GM23338 (cell line): ENCODE measurements around the gene MESP2. TPM values are rescaled to one million over a fixed set of nuclear protein-coding genes. Genes with fewer than 3 reads are reported as not detected.

Source experiments
- ATAC-seq: fragments of 200-7000 bp; cut with Tn5 transposase; 3 replicates; pipeline ENCODE4 v1.9.1; 2020
- DNase-seq: peaks from one replicate; pipeline ENCODE4 v3.0.0-alpha.2; 2015; ENCODE audit warnings: low spot score
- H2AFZ ChIP-seq: fragments of 200-600 bp; sonication (generic); 2 replicates; pipeline ENCODE4 v1.8.0; 2016; ENCODE audit warnings: antibody characterized with exemption, mild to moderate bottlenecking, moderate library complexity
- H3F3A ChIP-seq: fragments of 200-600 bp; sonication (generic); replicated peaks from 2 replicates; pipeline ENCODE4 v1.8.0; 2017; ENCODE audit warnings: antibody characterized with exemption, mixed run types, low read depth
- H3K27ac ChIP-seq: fragments of 200-600 bp; sonication (generic); 2 replicates; pipeline ENCODE4 v1.6.1; 2016; ENCODE audit warnings: low read depth
- H3K27me3 ChIP-seq: fragments of 200-600 bp; sonication (generic); 2 replicates; pipeline ENCODE4 v1.8.0; 2016; ENCODE audit warnings: mild to moderate bottlenecking, mixed run types, moderate library complexity; ENCODE audit not compliant: insufficient read depth
- H3K36me3 ChIP-seq: fragments of 200-600 bp; sonication (generic); 2 replicates; pipeline ENCODE4 v1.8.0; 2016; ENCODE audit warnings: mild to moderate bottlenecking; ENCODE audit not compliant: insufficient read depth
- H3K4me1 ChIP-seq: fragments of 200-600 bp; sonication (generic); 2 replicates; pipeline ENCODE4 v1.8.0; 2016; ENCODE audit warnings: mild to moderate bottlenecking, moderate library complexity; ENCODE audit not compliant: insufficient read depth
- H3K4me2 ChIP-seq: fragments of 200-600 bp; sonication (generic); 2 replicates; pipeline ENCODE4 v1.7.1; 2017; ENCODE audit warnings: mixed run types
- H3K4me3 ChIP-seq: fragments of 200-600 bp; sonication (generic); 2 replicates; pipeline ENCODE4 v1.6.1; 2016; ENCODE audit warnings: mixed run types
- H3K79me2 ChIP-seq: fragments of 200-600 bp; sonication (generic); replicated peaks from 2 replicates; pipeline ENCODE4 v1.8.0; 2017; ENCODE audit warnings: mild to moderate bottlenecking; ENCODE audit not compliant: insufficient read depth
- H3K9me2 ChIP-seq: fragments of 200-600 bp; sonication (generic); 2 replicates; pipeline ENCODE4 v1.8.0; 2017; ENCODE audit not compliant: insufficient read depth
- H4K20me1 ChIP-seq: fragments of 200-600 bp; sonication (generic); replicated peaks from 2 replicates; pipeline ENCODE4 v1.8.0; 2017; ENCODE audit warnings: mild to moderate bottlenecking; ENCODE audit not compliant: insufficient read depth
- H3K27ac Mint-ChIP-seq: 2 replicates; pipeline ENCODE4 v1.8.0; 2020; ENCODE audit warnings: inconsistent platforms, mild to moderate bottlenecking, moderate library complexity, mixed read lengths
- H3K27me3 Mint-ChIP-seq: 3 replicates; pipeline ENCODE4 v1.8.0; 2022; ENCODE audit warnings: low read depth, mild to moderate bottlenecking, moderate library complexity, mixed read lengths, inconsistent platforms; ENCODE audit not compliant: insufficient read depth, poor library complexity
- H3K36me3 Mint-ChIP-seq: 3 replicates; pipeline ENCODE4 v1.8.0; 2021; ENCODE audit warnings: low read depth, mild to moderate bottlenecking, inconsistent platforms, moderate library complexity, mixed read lengths
- H3K4me1 Mint-ChIP-seq: 3 replicates; pipeline ENCODE4 v1.8.0; 2020; ENCODE audit warnings: mild to moderate bottlenecking, inconsistent platforms, mixed read lengths
- H3K4me3 Mint-ChIP-seq: 3 replicates; pipeline ENCODE4 v1.8.0; 2021; ENCODE audit warnings: moderate library complexity, mild to moderate bottlenecking, inconsistent platforms, mixed read lengths
- H3K9me3 Mint-ChIP-seq: 3 replicates; pipeline ENCODE4 v1.8.0; 2020; ENCODE audit warnings: moderate library complexity, mild to moderate bottlenecking, inconsistent platforms, mixed read lengths
- CREB1 ChIP-seq: fragments of 250-450 bp; sonication (Bioruptor Pico); IDR thresholded peaks from 2 replicates; pipeline ENCODE4 v1.5.0; 2020; ENCODE audit warnings: low read depth, mild to moderate bottlenecking, moderate library complexity
- ETS1 ChIP-seq: IDR thresholded peaks from 2 replicates; pipeline ENCODE4 v1.6.1; 2016; ENCODE audit warnings: antibody characterized with exemption
- NANOG ChIP-seq: IDR thresholded peaks from 2 replicates; pipeline ENCODE4 v1.6.1; 2016; ENCODE audit warnings: antibody characterized with exemption, borderline replicate concordance
- POLR2AphosphoS5 ChIP-seq: IDR thresholded peaks from 2 replicates; pipeline ENCODE4 v1.6.1; 2016; ENCODE audit warnings: antibody characterized with exemption, low read depth
- STAT1 ChIP-seq: IDR thresholded peaks from one replicate; pipeline ENCODE4 v1.6.1; 2016; ENCODE audit warnings: antibody characterized with exemption; ENCODE audit not compliant: unreplicated experiment
- polyA plus RNA-seq: library from polyadenylated mRNA; unstranded; fragments of >200 nt; fragmentation: Nextera tagmentation; extraction: Ambion mirVana; gene quantifications from 2 replicates; pipeline ENCODE4 v1.2.1, GENCODE V29; 2016
- total RNA-seq: library from RNA; depleted of rRNA; stranded (reverse); fragments of >200 nt; shearing (Covaris generic); gene quantifications from 2 replicates; pipeline ENCODE4 v1.2.3, GENCODE V29; 2014
- TF ChIP-seq, protein P1 (sequence below): IDR thresholded peaks from one replicate; pipeline ENCODE4 v1.6.1; 2018; ENCODE audit warnings: antibody characterized with exemption; ENCODE audit not compliant: unreplicated experiment
- TF ChIP-seq, protein P2 (sequence below), 2 experiments: fragments of 200-600 bp in 1 of 2; sonication (generic) in 1 of 2; conservative IDR thresholded peaks; 2 replicates each; pipeline versions ENCODE4 v1.5.1 to v1.6.1; 2016 to 2017; ENCODE audit warnings: antibody characterized with exemption in 2 of 2, low read depth in 2 of 2, mild to moderate bottlenecking in 2 of 2, moderate library complexity in 1 of 2

The MESP2 gene
- total and polyA plus RNA-seq, 2 experiments from 2014 or later, result 0.24 to 1.3 TPM

DNA sequence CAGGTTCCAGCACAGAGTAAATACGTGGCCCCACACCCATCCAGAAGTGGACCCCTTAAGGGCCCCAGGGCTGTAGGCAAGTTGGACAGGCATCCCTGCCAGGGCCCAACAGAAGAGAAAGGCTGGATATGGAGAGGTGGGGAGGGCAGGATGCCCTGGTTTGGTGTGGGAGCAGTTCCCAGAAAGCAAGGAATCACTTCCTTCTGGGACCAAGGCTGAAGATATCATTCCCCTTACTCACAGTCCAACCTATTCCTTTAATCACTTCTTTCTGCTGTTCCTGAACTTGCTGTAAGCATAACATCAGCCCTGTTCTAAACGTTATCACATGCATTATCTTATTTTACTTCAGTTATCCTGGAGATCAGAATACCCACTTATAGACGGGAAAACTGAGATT lies 6.1 kb upstream of the MESP2 start (continued):
- TF ChIP-seq, protein P1, sequence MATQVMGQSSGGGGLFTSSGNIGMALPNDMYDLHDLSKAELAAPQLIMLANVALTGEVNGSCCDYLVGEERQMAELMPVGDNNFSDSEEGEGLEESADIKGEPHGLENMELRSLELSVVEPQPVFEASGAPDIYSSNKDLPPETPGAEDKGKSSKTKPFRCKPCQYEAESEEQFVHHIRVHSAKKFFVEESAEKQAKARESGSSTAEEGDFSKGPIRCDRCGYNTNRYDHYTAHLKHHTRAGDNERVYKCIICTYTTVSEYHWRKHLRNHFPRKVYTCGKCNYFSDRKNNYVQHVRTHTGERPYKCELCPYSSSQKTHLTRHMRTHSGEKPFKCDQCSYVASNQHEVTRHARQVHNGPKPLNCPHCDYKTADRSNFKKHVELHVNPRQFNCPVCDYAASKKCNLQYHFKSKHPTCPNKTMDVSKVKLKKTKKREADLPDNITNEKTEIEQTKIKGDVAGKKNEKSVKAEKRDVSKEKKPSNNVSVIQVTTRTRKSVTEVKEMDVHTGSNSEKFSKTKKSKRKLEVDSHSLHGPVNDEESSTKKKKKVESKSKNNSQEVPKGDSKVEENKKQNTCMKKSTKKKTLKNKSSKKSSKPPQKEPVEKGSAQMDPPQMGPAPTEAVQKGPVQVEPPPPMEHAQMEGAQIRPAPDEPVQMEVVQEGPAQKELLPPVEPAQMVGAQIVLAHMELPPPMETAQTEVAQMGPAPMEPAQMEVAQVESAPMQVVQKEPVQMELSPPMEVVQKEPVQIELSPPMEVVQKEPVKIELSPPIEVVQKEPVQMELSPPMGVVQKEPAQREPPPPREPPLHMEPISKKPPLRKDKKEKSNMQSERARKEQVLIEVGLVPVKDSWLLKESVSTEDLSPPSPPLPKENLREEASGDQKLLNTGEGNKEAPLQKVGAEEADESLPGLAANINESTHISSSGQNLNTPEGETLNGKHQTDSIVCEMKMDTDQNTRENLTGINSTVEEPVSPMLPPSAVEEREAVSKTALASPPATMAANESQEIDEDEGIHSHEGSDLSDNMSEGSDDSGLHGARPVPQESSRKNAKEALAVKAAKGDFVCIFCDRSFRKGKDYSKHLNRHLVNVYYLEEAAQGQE, result no peak
- TF ChIP-seq STAT1, result no peak
- TF ChIP-seq POLR2AphosphoS5, result no peak

- no peak overlapping the region for H3K4me3 ChIP-seq
- Mint-ChIP-seq H3K36me3 (no peaks in the 10 kb centered on the region), H3K4me3 (no peak overlapping the region), H3K9me3 (no peaks in the 10 kb centered on the region), H3K4me1 (no peaks in the 10 kb centered on the region; the same call in 2 of the 3 replicates), H3K27me3 (peaks cover 21% of the 10 kb centered on the region), H3K27ac (no peak overlapping the region)
- H3K79me2 ChIP-seq, result no peaks in the 10 kb centered on the region
- peaks cover 3% of the 10 kb centered on the region; the same call in 1 of the 2 replicates for H3K4me1 ChIP-seq
- DNase-seq, result peak; percentile 52
- H3F3A ChIP-seq, result no peaks in the 10 kb centered on the region
- H3K27ac ChIP-seq, result no peak overlapping the region
- no peaks in the 10 kb centered on the region for H4K20me1 ChIP-seq
- ATAC-seq, result no peak
- no peaks in the 10 kb centered on the region for H3K9me2 ChIP-seq
- peaks cover 30% of the 10 kb centered on the region for H3K27me3 ChIP-seq
- H2AFZ ChIP-seq, result no peak overlapping the region
- no peaks in the 10 kb centered on the region for H3K36me3 ChIP-seq
- H3K4me2 ChIP-seq, result no peak overlapping the region
- TF ChIP-seq STAT1 (no peak), ETS1 (no peak), CREB1 (CRISPR knock-in tag) (no peak), NANOG (no peak)
- TF ChIP-seq, protein P2, sequence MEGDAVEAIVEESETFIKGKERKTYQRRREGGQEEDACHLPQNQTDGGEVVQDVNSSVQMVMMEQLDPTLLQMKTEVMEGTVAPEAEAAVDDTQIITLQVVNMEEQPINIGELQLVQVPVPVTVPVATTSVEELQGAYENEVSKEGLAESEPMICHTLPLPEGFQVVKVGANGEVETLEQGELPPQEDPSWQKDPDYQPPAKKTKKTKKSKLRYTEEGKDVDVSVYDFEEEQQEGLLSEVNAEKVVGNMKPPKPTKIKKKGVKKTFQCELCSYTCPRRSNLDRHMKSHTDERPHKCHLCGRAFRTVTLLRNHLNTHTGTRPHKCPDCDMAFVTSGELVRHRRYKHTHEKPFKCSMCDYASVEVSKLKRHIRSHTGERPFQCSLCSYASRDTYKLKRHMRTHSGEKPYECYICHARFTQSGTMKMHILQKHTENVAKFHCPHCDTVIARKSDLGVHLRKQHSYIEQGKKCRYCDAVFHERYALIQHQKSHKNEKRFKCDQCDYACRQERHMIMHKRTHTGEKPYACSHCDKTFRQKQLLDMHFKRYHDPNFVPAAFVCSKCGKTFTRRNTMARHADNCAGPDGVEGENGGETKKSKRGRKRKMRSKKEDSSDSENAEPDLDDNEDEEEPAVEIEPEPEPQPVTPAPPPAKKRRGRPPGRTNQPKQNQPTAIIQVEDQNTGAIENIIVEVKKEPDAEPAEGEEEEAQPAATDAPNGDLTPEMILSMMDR (conservative IDR thresholded peaks at IDR 0.05; ENCODE audit: low read depth in 2 of 2), result peak in 1 of 2 experiments; percentile 35; a peak in 1 of 4 replicates
These were observed 3.1 kb upstream of the MESP2 start for GRCh38 chr15:89772932-89773583.
